Fibroblast of pulmonary artery (primary cell): ENCODE results near the gene MTCL1.

Experiments
- DNase-seq: peaks from one replicate; pipeline ENCODE4 v3.0.0-alpha.2; 2010; ENCODE audit warnings: low read depth
- H3K4me3 ChIP-seq: replicated peaks from 2 replicates; pipeline ENCODE4 v1.5.1; 2011; ENCODE audit warnings: low read depth, mild to moderate bottlenecking, control low read depth, low read length, moderate library complexity
- TF ChIP-seq, protein P1 (sequence below): IDR thresholded peaks from 2 replicates; pipeline ENCODE4 v1.5.1; 2011; ENCODE audit warnings: mild to moderate bottlenecking, control low read depth, low read length, inconsistent platforms; ENCODE audit errors: missing control alignments

The MTCL1 gene

DNA sequence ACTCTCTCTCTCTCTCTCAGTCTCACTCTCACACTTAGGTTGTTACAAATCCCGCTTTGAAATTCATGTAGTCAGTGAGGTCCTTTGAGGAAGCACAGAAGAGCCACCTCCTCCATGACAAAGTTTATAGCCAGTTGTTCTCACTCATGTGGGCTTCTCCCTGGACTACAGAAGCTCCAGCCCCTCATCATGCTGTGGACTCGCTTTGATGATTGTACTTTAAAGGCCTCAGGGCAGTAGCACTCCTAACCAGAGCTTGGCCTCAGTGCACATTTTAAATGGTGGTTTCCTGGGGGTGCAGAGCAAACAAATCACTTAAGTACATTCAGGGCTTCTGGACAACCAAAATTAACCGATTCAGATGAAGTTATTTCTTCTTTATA is 115.7 kb downstream of the MTCL1 start:
- DNase-seq = no peak
- TF ChIP-seq, protein P1, sequence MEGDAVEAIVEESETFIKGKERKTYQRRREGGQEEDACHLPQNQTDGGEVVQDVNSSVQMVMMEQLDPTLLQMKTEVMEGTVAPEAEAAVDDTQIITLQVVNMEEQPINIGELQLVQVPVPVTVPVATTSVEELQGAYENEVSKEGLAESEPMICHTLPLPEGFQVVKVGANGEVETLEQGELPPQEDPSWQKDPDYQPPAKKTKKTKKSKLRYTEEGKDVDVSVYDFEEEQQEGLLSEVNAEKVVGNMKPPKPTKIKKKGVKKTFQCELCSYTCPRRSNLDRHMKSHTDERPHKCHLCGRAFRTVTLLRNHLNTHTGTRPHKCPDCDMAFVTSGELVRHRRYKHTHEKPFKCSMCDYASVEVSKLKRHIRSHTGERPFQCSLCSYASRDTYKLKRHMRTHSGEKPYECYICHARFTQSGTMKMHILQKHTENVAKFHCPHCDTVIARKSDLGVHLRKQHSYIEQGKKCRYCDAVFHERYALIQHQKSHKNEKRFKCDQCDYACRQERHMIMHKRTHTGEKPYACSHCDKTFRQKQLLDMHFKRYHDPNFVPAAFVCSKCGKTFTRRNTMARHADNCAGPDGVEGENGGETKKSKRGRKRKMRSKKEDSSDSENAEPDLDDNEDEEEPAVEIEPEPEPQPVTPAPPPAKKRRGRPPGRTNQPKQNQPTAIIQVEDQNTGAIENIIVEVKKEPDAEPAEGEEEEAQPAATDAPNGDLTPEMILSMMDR = no peak
- no peak overlapping the region for H3K4me3 ChIP-seq

DNA sequence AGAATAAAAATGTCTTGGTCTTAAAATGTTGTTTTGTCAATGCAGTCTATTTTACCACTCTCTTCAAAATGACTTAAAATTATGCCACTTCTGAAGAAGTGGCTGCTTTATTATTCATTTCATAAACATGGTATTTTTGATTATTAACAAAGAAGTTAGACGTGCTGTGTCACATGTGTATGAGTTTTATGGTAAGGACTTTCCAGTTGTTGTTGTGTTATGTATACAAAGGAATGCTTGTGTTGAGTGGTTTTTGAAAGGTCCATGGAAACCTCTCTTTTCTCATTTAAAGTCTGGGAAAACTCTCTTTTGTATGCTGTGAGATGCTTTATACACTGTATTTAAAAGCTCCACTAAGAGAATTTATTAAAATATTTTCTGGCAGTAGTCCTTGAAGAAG is 116.2 kb downstream of the MTCL1 start:
- DNase-seq = no peak
- TF ChIP-seq, protein P1 = no peak
- no peak overlapping the region for H3K4me3 ChIP-seq

DNA sequence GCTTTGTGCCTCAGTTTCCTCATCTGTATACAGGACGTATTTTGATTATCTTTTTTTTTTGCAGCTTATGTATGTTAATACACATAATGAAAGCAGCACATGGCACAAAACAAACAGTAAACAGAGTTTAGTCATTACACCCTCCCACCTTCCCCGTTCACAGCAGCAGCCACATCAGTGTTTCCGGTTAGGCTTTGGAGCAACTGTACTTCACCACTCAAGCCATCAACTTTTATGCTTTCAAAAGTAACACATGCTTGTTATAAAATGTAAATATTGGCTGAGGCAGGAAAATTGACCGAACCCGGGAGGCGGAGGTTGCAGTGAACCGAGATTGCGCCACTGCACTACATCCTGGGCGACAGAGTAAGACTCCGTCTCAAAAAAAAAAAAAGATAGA is 117.3 kb downstream of the MTCL1 start:
- no peak for DNase-seq
- H3K4me3 ChIP-seq = no peak overlapping the region
- TF ChIP-seq, protein P1 = no peak

DNA sequence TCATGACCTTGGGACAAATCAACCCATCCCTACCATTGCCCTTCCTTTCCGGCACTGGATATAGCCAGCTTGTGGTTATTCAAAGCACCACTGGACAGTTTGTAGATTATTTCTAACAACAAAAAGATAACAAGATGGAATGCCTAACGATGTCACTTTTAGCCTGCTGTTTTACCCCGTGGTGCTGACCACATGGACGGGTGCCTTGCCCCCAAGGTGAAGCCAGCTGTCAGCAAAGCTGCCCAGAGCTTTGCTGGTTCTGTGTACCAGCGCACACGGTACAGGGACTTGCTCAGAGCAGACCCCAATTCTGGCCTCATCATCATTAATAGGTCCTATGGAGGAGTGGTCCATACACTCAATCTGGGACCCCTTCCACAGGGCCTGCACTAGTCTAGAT is 118.2 kb downstream of the MTCL1 start:
- H3K4me3 ChIP-seq = no peak overlapping the region
- DNase-seq = no peak
- TF ChIP-seq, protein P1 = no peak

DNA sequence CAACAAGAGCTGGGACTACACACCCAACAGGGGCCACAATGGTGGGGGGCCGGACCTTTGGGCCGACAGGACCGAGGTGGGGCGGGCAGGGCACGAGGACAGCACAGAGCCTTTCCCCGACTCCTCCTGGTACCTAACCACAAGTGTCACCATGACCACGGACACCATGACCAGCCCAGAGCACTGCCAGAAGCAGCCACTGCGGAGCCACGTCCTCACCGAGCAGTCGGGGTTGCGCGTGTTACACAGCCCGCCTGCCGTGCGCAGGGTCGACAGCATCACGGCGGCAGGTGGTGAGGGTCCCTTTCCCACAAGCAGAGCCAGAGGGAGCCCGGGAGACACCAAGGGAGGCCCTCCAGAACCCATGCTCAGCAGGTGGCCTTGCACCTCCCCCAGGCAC is 119.5 kb downstream of the MTCL1 start:
- TF ChIP-seq, protein P1 = no peak

DNA sequence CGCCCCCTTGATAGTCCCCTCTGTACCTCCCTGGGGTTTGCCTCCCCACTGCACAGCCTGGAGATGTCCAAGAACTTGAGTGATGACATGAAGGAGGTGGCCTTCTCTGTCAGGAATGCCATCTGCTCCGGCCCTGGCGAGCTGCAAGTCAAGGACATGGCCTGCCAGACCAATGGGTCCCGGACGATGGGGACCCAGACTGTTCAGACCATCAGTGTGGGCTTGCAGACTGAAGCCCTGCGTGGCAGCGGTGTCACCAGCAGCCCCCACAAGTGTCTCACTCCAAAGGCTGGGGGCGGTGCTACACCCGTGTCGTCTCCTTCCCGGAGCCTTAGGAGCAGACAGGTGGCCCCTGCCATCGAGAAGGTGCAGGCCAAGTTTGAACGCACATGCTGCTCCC is 119.9 kb downstream of the MTCL1 start:
- H3K4me3 ChIP-seq = no peak overlapping the region
- DNase-seq = no peak
- TF ChIP-seq, protein P1 = no peak

More for the DNA sequence above, 119.5 kb downstream of the MTCL1 start:
- no peak overlapping the region for H3K4me3 ChIP-seq
- DNase-seq = no peak

DNA sequence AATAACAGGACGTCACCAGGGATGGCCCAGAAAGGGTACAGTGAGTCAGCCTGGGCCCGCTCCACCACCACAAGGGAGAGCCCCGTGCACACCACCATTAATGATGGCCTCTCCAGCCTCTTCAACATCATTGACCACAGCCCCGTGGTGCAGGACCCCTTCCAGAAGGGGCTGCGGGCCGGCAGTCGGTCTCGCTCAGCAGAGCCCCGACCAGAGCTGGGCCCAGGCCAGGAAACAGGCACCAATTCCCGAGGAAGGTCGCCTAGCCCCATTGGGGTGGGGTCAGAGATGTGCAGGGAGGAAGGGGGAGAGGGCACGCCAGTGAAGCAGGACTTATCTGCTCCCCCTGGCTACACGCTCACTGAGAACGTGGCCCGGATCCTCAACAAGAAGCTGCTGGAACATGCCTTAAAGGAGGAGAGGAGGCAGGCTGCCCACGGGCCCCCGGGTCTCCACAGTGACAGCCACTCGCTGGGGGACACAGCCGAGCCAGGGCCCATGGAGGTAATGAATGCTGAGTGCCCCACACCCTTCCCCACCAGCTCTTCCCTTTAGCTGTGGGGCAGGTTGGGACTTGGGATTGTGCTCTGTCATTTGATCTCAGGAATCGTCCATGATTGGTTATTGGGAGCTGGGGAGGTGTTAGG is 120.5 kb downstream of the MTCL1 start:
- TF ChIP-seq, protein P1 = no peak
- no peak for DNase-seq
- no peak overlapping the region for H3K4me3 ChIP-seq
